Measurements from ENCODE around the gene RMC1. TPM values are rescaled to one million over a fixed set of nuclear protein-coding genes. Genes with fewer than 3 reads are reported as not detected.

RMC1 gene
- total RNA-seq, 1 donor from 2014 or later, result 28.9 TPM

- DNase-seq (ENCODE audit: low read depth, low spot score), result no peak
- no peaks in the 10 kb centered on the region for H3K27me3 Mint-ChIP-seq (ENCODE audit: low read depth)
- peaks cover 13% of the 10 kb centered on the region for H3K4me1 Mint-ChIP-seq
- no peak overlapping the region for H3K4me3 Mint-ChIP-seq
- no peak overlapping the region for H3K27ac Mint-ChIP-seq (ENCODE audit: unreplicated experiment)
- no peak for TF ChIP-seq CTCF (conservative IDR thresholded peaks at IDR 0.05)
- peaks cover 8% of the 10 kb centered on the region for H3K9me3 Mint-ChIP-seq
- H3K36me3 Mint-ChIP-seq (ENCODE audit: low read depth), result peaks cover 3% of the 10 kb centered on the region
Measured at GRCh38 chr18:23493654-23494053, 9.7 kb upstream of the RMC1 start.

- Mint-ChIP-seq H3K9me3 (peaks cover 8% of the 10 kb centered on the region), H3K36me3 (ENCODE audit: low read depth) (peaks cover 3% of the 10 kb centered on the region), H3K27ac (ENCODE audit: unreplicated experiment) (no peak overlapping the region), H3K4me3 (no peak overlapping the region), H3K4me1 (peaks cover 13% of the 10 kb centered on the region), H3K27me3 (ENCODE audit: low read depth) (no peaks in the 10 kb centered on the region)
- no peak for TF ChIP-seq CTCF (conservative IDR thresholded peaks at IDR 0.05)
- no peak for DNase-seq (ENCODE audit: low read depth, low spot score)
Measured at GRCh38 chr18:23494992-23495391, 8.3 kb upstream of the RMC1 start.

- Mint-ChIP-seq H3K27me3 (ENCODE audit: low read depth) (no peaks in the 10 kb centered on the region), H3K4me1 (peaks cover 15% of the 10 kb centered on the region), H3K36me3 (ENCODE audit: low read depth) (peaks cover 2% of the 10 kb centered on the region), H3K4me3 (no peak overlapping the region), H3K27ac (ENCODE audit: unreplicated experiment) (no peak overlapping the region), H3K9me3 (peaks cover 2% of the 10 kb centered on the region)
- no peak for DNase-seq (ENCODE audit: low read depth, low spot score)
- TF ChIP-seq CTCF (conservative IDR thresholded peaks at IDR 0.05), result no peak
Measured at GRCh38 chr18:23495723-23496440, 7.4 kb upstream of the RMC1 start.

GRCh38 chr18:23498117-23498516 is 5.2 kb upstream of the RMC1 start:
- Mint-ChIP-seq H3K4me3 (no peak overlapping the region), H3K36me3 (ENCODE audit: low read depth) (no peaks in the 10 kb centered on the region), H3K27ac (ENCODE audit: unreplicated experiment) (no peak overlapping the region), H3K27me3 (ENCODE audit: low read depth) (no peaks in the 10 kb centered on the region), H3K9me3 (no peaks in the 10 kb centered on the region), H3K4me1 (peaks cover 30% of the 10 kb centered on the region)
- TF ChIP-seq CTCF (conservative IDR thresholded peaks at IDR 0.05), result no peak
- no peak for DNase-seq (ENCODE audit: low read depth, low spot score)

GRCh38 chr18:23498877-23499276 is 4.4 kb upstream of the RMC1 start:
- Mint-ChIP-seq H3K27me3 (ENCODE audit: low read depth) (peaks cover 2% of the 10 kb centered on the region), H3K9me3 (no peaks in the 10 kb centered on the region), H3K4me1 (peaks cover 32% of the 10 kb centered on the region), H3K36me3 (ENCODE audit: low read depth) (no peaks in the 10 kb centered on the region), H3K4me3 (peak overlapping the region; percentile 68), H3K27ac (ENCODE audit: unreplicated experiment) (no peak overlapping the region)
- peak; percentile 68 for DNase-seq (ENCODE audit: low read depth, low spot score)
- peak; percentile 82 for TF ChIP-seq CTCF (conservative IDR thresholded peaks at IDR 0.05)

All from neural crest cell (in vitro differentiated cells).